SIG-M5 treated with dmso at 0.1 percent for 504 hours (cell line): ENCODE data around the gene FOXRED2.

Source experiments
- DNase-seq: peaks from one replicate; lab custom pipeline; 2025; ENCODE audit not compliant: unreplicated experiment; lab: John Stamatoyannopoulos, UW

Gene FOXRED2

GRCh38 chr22:36519906-36520305 lies 13.1 kb upstream of the FOXRED2 start:
- peak; percentile 30 for DNase-seq

GRCh38 chr22:36514766-36515165 lies 7.9 kb upstream of the FOXRED2 start:
- DNase-seq, result no peak

- DNase-seq, result no peak
Measured at GRCh38 chr22:36512991-36513390, 6.2 kb upstream of the FOXRED2 start.

- no peak for DNase-seq
Measured at GRCh38 chr22:36512333-36512732, 5.5 kb upstream of the FOXRED2 start.

- peak; percentile 62 for DNase-seq
Measured at GRCh38 chr22:36510966-36511881, 4.4 kb upstream of the FOXRED2 start.

GRCh38 chr22:36510384-36510783 lies 3.5 kb upstream of the FOXRED2 start:
- DNase-seq, result peak; percentile 35

- DNase-seq, result no peak
Measured at GRCh38 chr22:36507518-36508010, 724 bp upstream of the FOXRED2 start.

GRCh38 chr22:36505998-36506635 lies 723 bp downstream of the FOXRED2 start:
- no peak for DNase-seq

GRCh38 chr22:36497910-36498665 lies 8.8 kb downstream of the FOXRED2 start:
- DNase-seq, result no peak

GRCh38 chr22:36493690-36494110 lies 13.1 kb downstream of the FOXRED2 start:
- DNase-seq, result peak; percentile 91

GRCh38 chr22:36492109-36492508 lies 14.7 kb downstream of the FOXRED2 start:
- DNase-seq, result no peak

GRCh38 chr22:36491155-36491554 lies 15.7 kb downstream of the FOXRED2 start:
- DNase-seq, result no peak

- peak; percentile 12 for DNase-seq
Measured at GRCh38 chr22:36486619-36487384, 20.0 kb downstream of the FOXRED2 start.

GRCh38 chr22:36481393-36482168 lies 25.3 kb downstream of the FOXRED2 start, which contains the start of gene TXN2:
TSS of gene TXN2 (minus strand) at chr22:36481640. CDS start at chr22:36480837, 803 bp downstream.
- peak; percentile 94 for DNase-seq

- DNase-seq, result no peak
Measured at GRCh38 chr22:36480941-36481392, 25.9 kb downstream of the FOXRED2 start.

- no peak for DNase-seq
Measured at GRCh38 chr22:36478966-36479365, 27.9 kb downstream of the FOXRED2 start.

GRCh38 chr22:36475341-36475740 lies 31.5 kb downstream of the FOXRED2 start:
- DNase-seq, result no peak

- no peak for DNase-seq
Measured at GRCh38 chr22:36472689-36473088, 34.2 kb downstream of the FOXRED2 start.

GRCh38 chr22:36471341-36471821 lies 35.5 kb downstream of the FOXRED2 start:
- no peak for DNase-seq

- DNase-seq, result no peak
Measured at GRCh38 chr22:36470994-36471331, 35.9 kb downstream of the FOXRED2 start.
